Mesodermal cell (in vitro differentiated cells): ENCODE measurements around the gene CDK15.
"Not testable (repeated sequence)": the region's sequence is repeated elsewhere in the genome, so short reads cannot be mapped to it uniquely, and the experiment has no call there.

Experiments
- H3K27ac ChIP-seq: 2 replicates; pipeline ENCODE4 v1.7.0; 2013; ENCODE audit warnings: mild to moderate bottlenecking, low read depth, low read length, moderate library complexity; ENCODE audit not compliant: severe bottlenecking
- H3K36me3 ChIP-seq: 2 replicates; pipeline ENCODE4 v1.7.1; 2013; ENCODE audit warnings: mild to moderate bottlenecking, low read length, moderate library complexity; ENCODE audit not compliant: control insufficient read depth, insufficient read depth
- H3K4me1 ChIP-seq: one replicate; pipeline ENCODE4 v1.7.1; 2013; ENCODE audit warnings: mild to moderate bottlenecking, low read length; ENCODE audit not compliant: insufficient read depth, control insufficient read depth, poor library complexity, severe bottlenecking
- H3K4me3 ChIP-seq: 2 replicates; pipeline ENCODE4 v1.7.0; 2013; ENCODE audit warnings: low read length, control low read depth, mild to moderate bottlenecking; ENCODE audit not compliant: insufficient read depth, poor library complexity, severe bottlenecking; ENCODE audit errors: extremely low read depth
- H3K9me3 ChIP-seq: 2 replicates; pipeline ENCODE4 v1.7.1; 2013; ENCODE audit warnings: mild to moderate bottlenecking, low read length, moderate library complexity; ENCODE audit not compliant: control insufficient read depth
- WGBS, 2 experiments: methylation state at CpG; one replicate each; pipeline ENCODE4 v1.1.5; 2013; ENCODE audit warnings: missing lambda C conversion rate in 2 of 2; ENCODE audit not compliant: insufficient coverage in 2 of 2; 5-methylcytosine and 5-hydroxymethylcytosine counted together

The CDK15 gene

DNA sequence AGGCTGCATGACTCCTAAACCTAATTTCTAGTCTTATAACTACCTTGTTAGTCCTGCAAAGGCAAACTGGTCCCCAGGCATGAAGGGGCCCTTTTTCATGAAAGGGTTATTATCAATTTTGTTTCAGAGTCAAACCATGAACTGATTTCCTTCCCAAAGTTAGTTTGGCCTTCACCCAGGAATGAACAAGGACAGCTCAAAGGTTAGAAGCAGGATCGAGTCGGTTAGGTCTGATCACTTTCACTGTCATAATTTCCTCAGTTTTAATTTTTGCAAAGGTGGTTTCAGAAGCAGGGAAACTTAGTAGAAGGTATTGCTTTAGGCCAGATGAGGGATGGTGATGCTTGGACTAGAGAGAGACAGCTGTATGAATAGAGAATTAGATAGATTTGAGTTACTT, 16.9 kb upstream of the CDK15 start:
- Histone ChIP-seq H3K4me3 (no peak overlapping the region), H3K9me3 (no peaks in the 10 kb centered on the region), H3K36me3 (no peaks in the 10 kb centered on the region), H3K4me1 (no peaks in the 10 kb centered on the region), H3K27ac (no peak overlapping the region)
- 100% methylated on average over 2 of the region's 2 CpGs; no CpG with 5 or more reads in 1 of the 2 experiments for WGBS, 2 experiments

DNA sequence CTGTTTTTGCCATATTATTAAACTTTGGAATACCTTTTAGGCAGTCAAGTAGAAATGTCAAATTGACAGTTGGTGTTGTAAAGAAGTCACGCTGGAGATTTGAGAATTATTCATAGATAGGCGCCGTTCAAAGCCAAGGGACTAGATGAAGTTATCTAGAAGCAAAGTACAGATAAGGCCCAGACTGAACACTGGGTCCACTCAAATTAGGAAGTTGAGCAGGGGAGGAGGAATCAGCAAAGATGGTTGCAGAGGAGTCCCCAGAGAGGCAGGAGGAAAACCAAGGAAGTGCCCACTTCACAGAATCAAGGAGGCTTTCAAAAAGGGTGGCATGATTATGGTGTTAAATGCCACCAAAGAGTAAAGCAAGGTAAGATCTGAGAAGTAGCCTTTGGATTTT, 16.0 kb upstream of the CDK15 start:
- WGBS, 2 experiments: 96 to 98% methylated on average over 3 of the region's 3 CpGs

DNA sequence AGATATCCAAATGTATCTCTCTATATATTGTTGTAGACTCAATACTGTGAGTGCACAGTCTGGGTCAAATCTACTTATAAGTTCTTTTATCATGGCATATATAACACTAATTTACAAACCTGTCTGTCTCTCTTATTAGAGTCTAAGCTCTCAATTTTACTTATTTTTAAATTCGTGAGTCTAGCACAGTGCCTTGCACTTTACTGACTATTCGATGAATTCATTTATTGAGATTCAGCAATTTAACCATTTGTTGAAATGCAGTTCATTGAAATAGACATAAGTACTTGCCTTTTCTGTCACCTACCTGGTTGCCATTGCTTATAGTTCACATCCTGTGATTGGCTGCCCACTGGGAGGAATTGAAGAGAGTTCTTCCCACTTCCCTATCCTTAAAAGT, 15.3 kb upstream of the CDK15 start:
- WGBS, 2 experiments: 100% methylated on average over 1 of the region's 2 CpGs; no CpG with 5 or more reads in 1 of the 2 experiments
- Histone ChIP-seq H3K27ac (no peak overlapping the region), H3K9me3 (no peaks in the 10 kb centered on the region), H3K4me1 (no peaks in the 10 kb centered on the region), H3K4me3 (no peak overlapping the region), H3K36me3 (no peaks in the 10 kb centered on the region)

More for the DNA sequence above, 16.0 kb upstream of the CDK15 start:
- H3K36me3 ChIP-seq: no peaks in the 10 kb centered on the region
- no peaks in the 10 kb centered on the region for H3K4me1 ChIP-seq
- H3K27ac ChIP-seq: no peak overlapping the region
- H3K9me3 ChIP-seq: no peaks in the 10 kb centered on the region
- no peak overlapping the region for H3K4me3 ChIP-seq

DNA sequence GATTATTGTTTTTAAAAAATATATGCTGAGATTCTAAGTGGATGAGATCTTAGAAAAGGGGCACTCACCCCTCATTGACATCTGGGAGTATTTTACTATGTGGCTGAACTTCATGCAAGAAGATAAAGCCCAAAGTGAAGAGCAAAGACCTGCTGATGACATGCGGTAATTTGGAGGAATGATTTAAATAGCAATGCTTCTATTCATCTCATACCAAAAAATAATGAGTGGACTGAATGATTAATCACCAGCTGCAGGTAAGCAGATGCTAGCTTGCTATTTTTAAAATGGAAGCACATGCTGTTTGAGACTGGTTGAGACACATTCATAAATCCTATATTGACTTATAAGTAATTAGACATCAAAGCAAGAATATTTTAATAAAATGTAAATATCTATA, 12.7 kb upstream of the CDK15 start:
- no peaks in the 10 kb centered on the region for H3K9me3 ChIP-seq
- no CpG with 5 or more reads among the region's 1 CpG for WGBS, 2 experiments
- no peaks in the 10 kb centered on the region for H3K36me3 ChIP-seq
- no peak overlapping the region for H3K27ac ChIP-seq
- H3K4me3 ChIP-seq: no peak overlapping the region
- peaks cover 9% of the 10 kb centered on the region for H3K4me1 ChIP-seq

DNA sequence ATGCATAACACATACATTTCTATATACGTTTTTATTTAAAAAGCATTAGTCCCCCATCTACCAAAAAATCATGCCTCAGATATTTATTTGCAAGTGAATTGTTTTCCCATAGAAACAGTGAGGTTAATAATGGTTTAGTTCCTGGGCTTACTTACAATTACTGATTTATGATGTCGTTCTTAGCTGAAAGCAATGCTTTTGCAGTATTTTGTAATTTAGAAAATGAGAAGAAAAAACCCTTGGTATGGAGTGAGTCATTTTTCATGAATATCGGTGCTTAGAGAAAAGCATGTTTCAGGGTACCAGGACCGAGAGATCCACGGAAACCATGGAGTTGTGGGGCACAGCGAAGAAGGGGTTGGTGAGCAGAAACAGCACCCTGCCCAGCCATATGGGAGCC, 12.0 kb upstream of the CDK15 start:
- no peak overlapping the region for H3K27ac ChIP-seq
- peaks cover 9% of the 10 kb centered on the region for H3K4me1 ChIP-seq
- 84 to 95% methylated on average over 3 to 4 of the region's 6 CpGs for WGBS, 2 experiments
- no peaks in the 10 kb centered on the region for H3K9me3 ChIP-seq
- H3K36me3 ChIP-seq: no peaks in the 10 kb centered on the region
- H3K4me3 ChIP-seq: no peak overlapping the region

DNA sequence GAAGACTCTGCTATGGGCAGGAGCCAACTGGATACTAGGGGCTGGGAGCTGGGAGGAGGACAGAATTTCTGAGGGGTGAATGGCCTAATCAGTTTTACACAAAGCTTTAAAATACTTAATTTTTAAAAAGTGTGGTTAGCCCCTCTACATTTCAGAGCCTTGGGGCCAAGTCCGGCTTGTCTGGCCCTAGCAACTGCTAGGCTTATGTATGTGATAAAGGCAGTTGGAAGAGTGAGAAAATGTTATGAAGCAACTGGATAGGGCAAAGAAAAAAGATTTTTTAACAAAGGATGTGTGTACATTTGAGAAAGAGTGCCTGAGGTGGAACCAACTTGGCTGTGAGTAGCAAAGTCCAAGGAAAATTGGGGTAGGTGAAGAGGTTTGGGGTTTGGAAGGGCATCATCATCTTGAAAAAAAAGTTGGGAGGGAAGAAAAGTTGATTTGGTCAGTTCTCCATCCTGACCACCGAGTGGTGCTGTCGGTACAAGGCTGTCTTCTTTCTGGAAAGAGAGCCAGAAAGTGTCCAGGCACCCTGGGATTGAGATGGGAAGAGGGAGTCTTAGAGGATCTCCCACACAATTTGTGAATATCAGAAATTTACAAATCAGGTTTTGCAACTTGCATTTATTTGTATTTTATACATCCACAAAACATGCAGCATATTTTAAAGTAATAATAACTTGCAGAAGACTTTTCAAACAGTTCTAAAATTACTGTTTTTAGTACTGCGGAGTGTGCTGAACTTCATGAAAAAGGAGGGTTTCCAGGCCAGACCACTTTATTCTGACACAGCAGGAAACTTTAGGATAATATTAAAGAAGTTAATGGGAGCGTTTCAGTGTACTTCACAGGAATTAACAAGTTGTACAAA, 10.5 kb upstream of the CDK15 start:
- Histone ChIP-seq H3K36me3 (no peaks in the 10 kb centered on the region), H3K4me3 (no peak overlapping the region), H3K9me3 (no peaks in the 10 kb centered on the region), H3K27ac (no peak overlapping the region), H3K4me1 (peaks cover 9% of the 10 kb centered on the region)
- 0 to 50% methylated on average over 2 of the region's 5 CpGs for WGBS, 2 experiments

DNA sequence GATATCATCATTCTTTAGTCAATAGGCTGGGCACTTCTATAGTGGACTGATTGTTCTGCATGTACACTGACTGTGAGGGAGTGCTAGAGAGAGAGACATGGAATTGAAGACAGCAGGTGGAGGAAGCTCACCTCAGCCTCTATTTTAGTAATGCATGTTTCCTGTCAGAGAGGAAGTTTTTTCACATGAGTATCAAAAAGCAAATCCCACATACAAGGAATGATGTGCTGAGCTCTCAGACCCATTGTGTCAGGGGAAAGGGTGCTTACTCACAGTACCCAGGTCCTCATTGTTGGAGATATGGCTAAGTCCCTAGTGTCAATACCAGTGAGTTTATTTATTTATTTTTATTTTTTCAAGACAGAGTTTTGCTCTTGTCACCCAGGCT, 9.9 kb upstream of the CDK15 start:
- no peaks in the 10 kb centered on the region for H3K36me3 ChIP-seq
- H3K4me1 ChIP-seq: peaks cover 9% of the 10 kb centered on the region
- H3K4me3 ChIP-seq: no peak overlapping the region
- H3K27ac ChIP-seq: no peak overlapping the region
- H3K9me3 ChIP-seq: no peaks in the 10 kb centered on the region

DNA sequence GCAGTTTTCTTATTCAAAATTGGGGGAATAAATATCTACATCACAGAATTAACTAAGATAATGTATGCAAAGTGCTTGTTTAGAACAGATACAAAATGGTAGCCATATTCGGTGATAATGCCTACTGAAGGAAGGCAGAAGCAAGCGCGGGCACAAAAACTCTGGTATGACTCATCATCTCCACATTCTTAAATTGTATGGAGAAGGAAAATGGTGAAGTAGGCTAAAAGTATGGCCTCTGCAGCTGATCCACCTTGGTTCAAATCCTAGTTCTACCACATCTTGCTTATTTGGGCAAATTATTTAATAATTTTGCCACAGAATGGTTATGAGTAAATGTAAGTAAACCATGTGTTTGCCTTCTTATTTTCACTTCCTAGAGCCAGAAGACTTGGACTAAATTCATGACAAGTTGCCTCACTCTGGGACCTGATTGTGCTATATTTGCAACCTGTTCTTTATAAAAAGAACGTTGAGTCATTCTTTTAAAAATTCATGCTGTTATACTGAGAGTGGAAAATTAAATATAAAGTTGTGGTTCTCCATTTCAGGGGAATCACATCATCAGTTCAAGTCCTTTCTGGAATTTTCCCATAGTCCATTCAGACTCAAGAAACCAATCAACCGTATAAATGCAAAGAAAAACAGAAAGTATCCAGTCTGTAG, 9.0 kb upstream of the CDK15 start:
- Histone ChIP-seq H3K4me1 (peaks cover 9% of the 10 kb centered on the region), H3K36me3 (no peaks in the 10 kb centered on the region), H3K4me3 (no peak overlapping the region), H3K27ac (no peak overlapping the region), H3K9me3 (no peaks in the 10 kb centered on the region)
- 80% methylated on average over 2 of the region's 5 CpGs; no CpG with 5 or more reads in 1 of the 2 experiments for WGBS, 2 experiments

DNA sequence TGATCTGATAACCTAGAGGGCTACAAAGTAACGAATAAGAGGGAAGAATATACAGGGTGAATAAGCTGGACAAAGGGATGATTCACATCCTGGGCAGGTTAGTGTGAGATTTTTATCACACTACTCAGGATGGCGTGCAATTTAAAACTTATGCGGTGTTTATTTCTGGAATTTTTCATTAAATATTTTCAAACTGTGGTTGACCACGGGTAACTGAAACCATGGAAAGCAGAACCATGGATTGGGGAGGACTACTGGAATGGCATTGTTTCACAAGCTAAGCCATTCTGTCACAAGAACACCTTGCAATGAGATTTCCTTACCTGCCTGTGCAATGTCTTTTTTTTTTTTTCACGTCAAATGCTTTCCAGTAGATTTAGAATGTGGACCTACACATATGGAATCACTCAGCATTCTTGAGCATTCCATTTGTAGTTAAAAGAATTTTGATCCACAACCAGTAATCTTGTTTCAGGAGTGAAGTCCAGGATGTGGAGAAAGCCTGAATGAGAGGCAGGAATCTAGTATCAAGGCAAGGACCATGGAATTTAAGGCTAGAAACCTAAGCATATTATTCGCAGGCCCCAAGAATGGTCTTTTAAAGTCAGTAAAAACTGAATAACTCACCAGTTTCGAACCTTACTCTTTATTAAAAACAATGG, 8.0 kb upstream of the CDK15 start:
- 85 to 95% methylated on average over 3 to 6 of the region's 7 CpGs for WGBS, 2 experiments
- Histone ChIP-seq H3K36me3 (no peaks in the 10 kb centered on the region), H3K4me1 (peaks cover 9% of the 10 kb centered on the region), H3K9me3 (no peaks in the 10 kb centered on the region), H3K27ac (no peak overlapping the region), H3K4me3 (no peak overlapping the region)

DNA sequence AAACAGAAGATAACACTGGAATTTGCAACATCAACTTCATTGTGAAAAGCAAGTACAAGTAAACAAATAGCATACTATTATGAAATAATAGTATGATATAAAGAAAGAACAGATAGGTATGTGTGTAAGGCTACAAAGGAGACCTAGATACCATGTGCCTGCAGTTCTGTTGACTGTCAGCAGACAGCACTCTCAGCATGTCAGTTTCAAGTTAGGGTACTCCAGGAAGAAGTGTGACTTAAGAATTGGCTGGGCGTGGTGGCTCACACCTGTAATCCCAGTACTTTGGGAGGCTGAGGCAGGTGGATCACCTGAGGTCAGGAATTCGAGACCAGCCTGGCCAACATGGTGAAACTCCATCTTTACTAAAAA, 7.4 kb upstream of the CDK15 start:
- 83% methylated on average over 1 of the region's 2 CpGs; no CpG with 5 or more reads in 1 of the 2 experiments for WGBS, 2 experiments
- H3K4me3 ChIP-seq, H3K4me1 ChIP-seq, H3K27ac ChIP-seq, H3K9me3 ChIP-seq, H3K36me3 ChIP-seq: not testable (repeated sequence)
